ENCODE results near the gene ST13. TPM values are rescaled to one million over a fixed set of nuclear protein-coding genes. Genes with fewer than 3 reads are reported as not detected.
A peak's percentile ranks its signal among the peaks of the same experiment; 100 is the strongest.

Gene ST13
- total RNA-seq, 1 experiment from 2014 or later, result 385 TPM

DNA sequence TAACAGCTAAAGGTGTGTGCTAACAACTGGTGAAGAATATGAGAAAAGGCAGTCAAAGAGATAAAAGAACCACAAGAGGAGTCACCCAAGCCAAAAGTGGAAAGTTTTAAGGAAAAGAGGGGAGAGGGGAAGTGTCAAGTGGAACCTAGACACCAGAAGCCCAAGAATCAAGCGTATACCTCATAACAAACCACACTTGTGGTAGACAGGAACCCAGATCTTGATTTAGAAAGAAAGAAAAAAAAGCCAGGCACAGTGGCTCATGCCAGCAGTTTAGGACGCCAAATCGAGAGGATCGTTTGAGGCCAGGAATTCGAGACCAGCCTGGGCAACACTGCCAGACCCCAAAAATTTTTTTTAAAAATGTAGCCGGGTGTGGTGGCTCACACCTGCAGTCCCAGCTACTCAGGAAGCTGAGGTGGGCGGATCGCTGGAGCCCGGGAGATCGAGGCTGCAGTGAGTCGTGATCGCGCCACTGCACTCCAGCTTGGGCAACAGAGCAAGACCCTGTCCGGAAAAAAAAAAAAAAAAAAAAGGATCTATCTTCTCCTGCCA is 38.2 kb downstream of the ST13 start:
- Mint-ChIP-seq H3K36me3 (ENCODE audit: insufficient read depth, unreplicated experiment) (peaks cover 45% of the 10 kb centered on the region), H3K4me3 (ENCODE audit: unreplicated experiment) (peak overlapping the region; percentile 81), H3K9me3 (ENCODE audit: unreplicated experiment) (no peaks in the 10 kb centered on the region), H3K27me3 (ENCODE audit: insufficient read depth, unreplicated experiment) (no peaks in the 10 kb centered on the region), H3K27ac (ENCODE audit: unreplicated experiment) (peak overlapping the region; percentile 73), H3K4me1 (ENCODE audit: low read depth, unreplicated experiment) (peaks cover 16% of the 10 kb centered on the region)
- Histone ChIP-seq H3K27me3 (replicated peaks; ENCODE audit: control insufficient read depth, insufficient read depth, low read length) (no peaks in the 10 kb centered on the region), H3K36me3 (ENCODE audit: control insufficient read depth, insufficient read depth, low read length) (no peaks in the 10 kb centered on the region), H3K4me1 (peaks cover 15% of the 10 kb centered on the region; the same call in 1 of the 2 replicates), H3K4me3 (ENCODE audit: low read depth, low read length) (peak overlapping the region; percentile 88), H3K9me3 (no peaks in the 10 kb centered on the region)
- ChIA-PET CTCF (interaction anchor here (1.3 to 2.1 kb wide), 2 partner anchors 81 to 135 kb away, joined by 9 to 12 read pairs; no protein-coding TSS in a partner anchor), POLR2A (no interaction called here)
- TSS peak; percentile 43 for BruUV-seq (replicated peaks)
- TF ChIP-seq CTCF (IDR thresholded peaks at IDR 0.05; ENCODE audit: insufficient read depth in 1 of 2, low read depth in 1 of 2, low read length in 1 of 2, severe bottlenecking in 1 of 2, unreplicated experiment in 1 of 2), result no peak
- no peak for DNase-seq
- intact Hi-C loops (cut with micrococcal nuclease; ENCODE audit: unreplicated experiment), result no loop called here

GRCh38 chr22:40817737-40818136 is 38.7 kb downstream of the ST13 start:
- no TSS peak for BruUV-seq (replicated peaks)
- Mint-ChIP-seq H3K4me3 (ENCODE audit: unreplicated experiment) (peak overlapping the region; percentile 81), H3K9me3 (ENCODE audit: unreplicated experiment) (no peaks in the 10 kb centered on the region), H3K4me1 (ENCODE audit: low read depth, unreplicated experiment) (peaks cover 16% of the 10 kb centered on the region), H3K27ac (ENCODE audit: unreplicated experiment) (peak overlapping the region; percentile 73), H3K27me3 (ENCODE audit: insufficient read depth, unreplicated experiment) (no peaks in the 10 kb centered on the region), H3K36me3 (ENCODE audit: insufficient read depth, unreplicated experiment) (peaks cover 47% of the 10 kb centered on the region)
- ChIA-PET POLR2A (no interaction called here), CTCF (interaction anchor here (1.3 to 2.1 kb wide), 2 partner anchors 81 to 135 kb away, joined by 9 to 12 read pairs; no protein-coding TSS in a partner anchor)
- Histone ChIP-seq H3K27me3 (replicated peaks; ENCODE audit: control insufficient read depth, insufficient read depth, low read length) (no peaks in the 10 kb centered on the region), H3K36me3 (ENCODE audit: control insufficient read depth, insufficient read depth, low read length) (no peaks in the 10 kb centered on the region), H3K4me3 (ENCODE audit: low read depth, low read length) (peak overlapping the region; percentile 88), H3K4me1 (peaks cover 15% of the 10 kb centered on the region; the same call in 1 of the 2 replicates), H3K9me3 (no peaks in the 10 kb centered on the region)
- no peak for TF ChIP-seq CTCF (IDR thresholded peaks at IDR 0.05; ENCODE audit: insufficient read depth in 1 of 2, low read depth in 1 of 2, low read length in 1 of 2, severe bottlenecking in 1 of 2, unreplicated experiment in 1 of 2)
- no peak for DNase-seq
- intact Hi-C loops (cut with micrococcal nuclease; ENCODE audit: unreplicated experiment), result no loop called here

DNA sequence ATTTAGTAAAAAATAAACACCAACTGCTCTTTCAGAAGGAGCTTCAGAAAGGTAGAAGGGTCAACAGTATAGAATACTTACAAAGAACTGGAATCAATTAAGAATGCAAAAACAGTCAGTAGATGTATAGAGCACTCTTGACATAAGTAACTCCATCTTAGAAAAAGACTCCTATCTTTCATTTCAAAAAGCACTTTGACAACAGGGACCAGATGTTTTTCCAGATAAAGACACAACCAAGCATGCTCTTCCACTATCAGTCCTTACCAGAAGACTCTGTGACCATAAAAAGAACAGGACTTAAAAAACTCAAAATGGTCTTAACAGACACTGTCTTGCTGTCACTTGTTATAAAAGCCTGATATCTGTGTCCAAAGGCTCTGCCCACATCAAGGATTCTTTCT is 42.5 kb downstream of the ST13 start:
- Mint-ChIP-seq H3K27me3 (ENCODE audit: insufficient read depth, unreplicated experiment) (no peaks in the 10 kb centered on the region), H3K36me3 (ENCODE audit: insufficient read depth, unreplicated experiment) (peaks cover 40% of the 10 kb centered on the region), H3K27ac (ENCODE audit: unreplicated experiment) (no peak overlapping the region), H3K4me1 (ENCODE audit: low read depth, unreplicated experiment) (peaks cover 16% of the 10 kb centered on the region), H3K9me3 (ENCODE audit: unreplicated experiment) (no peaks in the 10 kb centered on the region), H3K4me3 (ENCODE audit: unreplicated experiment) (no peak overlapping the region)
- H3K27me3 ChIP-seq (replicated peaks; ENCODE audit: control insufficient read depth, insufficient read depth, low read length), result no peaks in the 10 kb centered on the region
- no peak for TF ChIP-seq CTCF (IDR thresholded peaks at IDR 0.05; ENCODE audit: insufficient read depth in 1 of 2, low read depth in 1 of 2, low read length in 1 of 2, severe bottlenecking in 1 of 2, unreplicated experiment in 1 of 2)
- no peak for DNase-seq
- BruUV-seq (replicated peaks), result no TSS peak
- no peaks in the 10 kb centered on the region for H3K36me3 ChIP-seq (ENCODE audit: control insufficient read depth, insufficient read depth, low read length)
- POLR2A ChIA-PET, result no interaction called here
- peaks cover 7% of the 10 kb centered on the region; the same call in 1 of the 2 replicates for H3K4me1 ChIP-seq
- H3K4me3 ChIP-seq (ENCODE audit: low read depth, low read length), result no peak overlapping the region
- CTCF ChIA-PET, result no interaction called here
- no peaks in the 10 kb centered on the region for H3K9me3 ChIP-seq
- intact Hi-C loops (cut with micrococcal nuclease; ENCODE audit: unreplicated experiment), result no loop called here
